GM18505 (cell line): ENCODE results near the gene LSMEM2.

ENCODE experiments used
- ATAC-seq: cut with Tn5 transposase; IDR thresholded peaks from one replicate; pipeline ENCODE4 v1.9.1; 2021; ENCODE audit not compliant: unreplicated experiment
- POLR2A ChIP-seq: IDR thresholded peaks from 4 replicates; pipeline ENCODE4 v1.6.1; 2011; ENCODE audit warnings: borderline replicate concordance; ENCODE audit not compliant: insufficient read depth, insufficient read length; ENCODE audit errors: extremely low read depth

LSMEM2 gene

GRCh38 chr3:50324351-50325112 lies 45.6 kb downstream of the LSMEM2 start:
- ATAC-seq = no peak

GRCh38 chr3:50325113-50325480 lies 46.2 kb downstream of the LSMEM2 start:
- no peak for TF ChIP-seq POLR2A
- no peak for ATAC-seq

More at GRCh38 chr3:50324351-50325112, 45.6 kb downstream of the LSMEM2 start:
- TF ChIP-seq POLR2A = no peak

GRCh38 chr3:50325497-50326181 lies 46.8 kb downstream of the LSMEM2 start:
- TF ChIP-seq POLR2A = no peak
- no peak for ATAC-seq

GRCh38 chr3:50326182-50326541 lies 47.3 kb downstream of the LSMEM2 start:
- ATAC-seq = no peak
- TF ChIP-seq POLR2A = no peak

- no peak for TF ChIP-seq POLR2A
- no peak for ATAC-seq
Observed at GRCh38 chr3:50327129-50327528, 48.2 kb downstream of the LSMEM2 start.

GRCh38 chr3:50327943-50328691 lies 49.2 kb downstream of the LSMEM2 start, which contains the start of gene TUSC2:
Gene TUSC2, minus strand, starts transcription at chr3:50328223. Its CDS starts 124 bp downstream, at chr3:50328099.
- TF ChIP-seq POLR2A = peak; percentile 86
- ATAC-seq = peak; percentile 65

- TF ChIP-seq POLR2A = no peak
- ATAC-seq = no peak
Observed at GRCh38 chr3:50330330-50330729, 51.4 kb downstream of the LSMEM2 start.

GRCh38 chr3:50331364-50331907 lies 52.5 kb downstream of the LSMEM2 start:
- ATAC-seq = no peak
- TF ChIP-seq POLR2A = no peak

- ATAC-seq = no peak
- TF ChIP-seq POLR2A = no peak
Observed at GRCh38 chr3:50333744-50334328, 54.9 kb downstream of the LSMEM2 start.

- ATAC-seq = no peak
- TF ChIP-seq POLR2A = no peak
Observed at GRCh38 chr3:50334339-50335075, 55.6 kb downstream of the LSMEM2 start.

- TF ChIP-seq POLR2A = no peak
Observed at GRCh38 chr3:50336452-50337174, 57.7 kb downstream of the LSMEM2 start.

More at GRCh38 chr3:50336452-50337174, 57.7 kb downstream of the LSMEM2 start:
- ATAC-seq = peak; percentile 34
